HG03565 (cell line): Measurements from ENCODE around the gene DBN1.

Source experiments
- ATAC-seq: cut with Tn5 transposase; IDR thresholded peaks from one replicate; pipeline ENCODE4 v1.9.1; 2021; ENCODE audit warnings: mild to moderate bottlenecking, moderate library complexity; ENCODE audit not compliant: unreplicated experiment

DBN1 gene

DNA sequence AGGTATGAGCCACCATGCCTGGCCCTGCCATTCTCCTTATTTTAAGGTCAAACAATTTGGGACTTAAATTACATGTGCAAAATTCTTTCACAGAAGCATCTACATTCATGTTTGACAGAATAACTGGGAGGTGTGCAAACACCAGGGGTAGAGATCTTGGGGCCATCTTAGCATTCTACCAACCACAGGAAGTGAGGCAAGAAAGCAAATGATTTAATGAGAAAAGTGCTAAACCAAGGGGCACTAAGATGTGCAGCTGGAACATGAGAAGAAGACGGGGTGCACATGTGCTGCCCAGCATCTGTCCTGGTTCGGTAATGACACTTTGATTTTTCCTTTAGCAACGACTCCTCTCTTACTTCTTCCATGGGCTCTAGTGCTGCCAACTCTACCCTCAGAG lies 62.9 kb downstream of the DBN1 start:
- ATAC-seq, result no peak

DNA sequence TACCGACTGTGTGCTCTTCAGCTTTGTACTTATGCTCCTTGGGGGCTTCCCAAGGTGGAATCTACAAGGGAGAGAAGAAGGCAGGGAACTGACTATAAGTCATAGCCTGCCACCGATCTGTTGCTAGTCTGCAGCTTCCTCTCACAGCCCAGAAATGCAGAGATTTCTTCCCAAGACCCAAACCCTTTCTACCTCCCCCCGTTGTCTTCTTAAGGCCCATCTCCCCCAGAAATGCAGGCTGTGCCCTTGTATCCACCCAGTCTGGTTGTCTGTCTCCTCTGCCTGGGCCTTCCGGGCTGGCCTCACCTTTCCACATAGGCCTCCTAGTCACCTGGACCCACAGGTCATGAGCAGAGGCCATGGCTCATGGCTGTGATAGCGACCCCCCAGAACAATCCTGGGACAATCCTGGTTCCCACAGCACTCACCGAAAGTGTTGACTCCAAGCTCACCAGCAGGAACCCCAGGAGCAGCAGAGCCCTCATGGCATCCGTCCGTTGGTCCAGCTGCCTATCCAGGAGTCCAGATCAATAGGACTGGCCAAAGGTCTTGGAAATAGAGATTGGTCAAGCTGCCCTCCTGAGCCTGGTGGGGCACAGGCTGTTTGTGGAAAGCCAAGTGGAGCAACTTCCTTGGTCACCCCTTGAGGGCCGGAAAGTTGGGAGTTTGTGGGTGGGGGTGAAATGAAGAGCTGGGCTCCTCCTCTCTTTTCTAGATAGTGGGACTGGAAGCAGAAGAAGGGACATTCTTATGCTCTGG lies 64.2 kb downstream of the DBN1 start, which contains the start of gene F12:
Gene F12 (minus strand): TSS at position 522 of the 759 bp plus-strand sequence. CDS start 37 bp downstream, at position 485.
- ATAC-seq, result no peak
